NCI-H1105 treated with DMSO at 0.1 percent for 48 hours (cell line): ENCODE results near the gene KRTAP5-7.
"Not testable (repeated sequence)": the region's sequence is repeated elsewhere in the genome, so short reads cannot be mapped to it uniquely, and the experiment has no call there.

Experiments used
- DNase-seq: peaks from one replicate; lab custom pipeline; 2025; lab: John Stamatoyannopoulos, UW

The KRTAP5-7 gene

DNA sequence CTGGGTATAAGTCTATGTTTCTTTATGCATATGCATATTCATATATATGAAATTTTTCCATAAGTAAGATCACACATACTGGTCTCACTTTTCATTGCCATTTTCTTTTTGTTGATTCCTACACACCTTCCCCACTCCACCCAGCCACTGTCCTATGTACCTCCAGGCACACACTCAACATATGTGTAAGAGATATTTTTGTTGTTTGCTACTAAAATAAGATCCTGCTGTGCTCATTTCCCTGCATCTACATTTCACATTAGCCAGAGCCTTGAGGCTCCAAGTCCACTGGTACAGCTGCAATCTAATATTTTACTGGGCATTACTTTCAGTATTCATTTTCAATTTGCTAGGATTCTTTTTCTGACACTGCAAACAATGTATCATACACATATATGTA lies 30.2 kb downstream of the KRTAP5-7 start:
- DNase-seq: no peak

DNA sequence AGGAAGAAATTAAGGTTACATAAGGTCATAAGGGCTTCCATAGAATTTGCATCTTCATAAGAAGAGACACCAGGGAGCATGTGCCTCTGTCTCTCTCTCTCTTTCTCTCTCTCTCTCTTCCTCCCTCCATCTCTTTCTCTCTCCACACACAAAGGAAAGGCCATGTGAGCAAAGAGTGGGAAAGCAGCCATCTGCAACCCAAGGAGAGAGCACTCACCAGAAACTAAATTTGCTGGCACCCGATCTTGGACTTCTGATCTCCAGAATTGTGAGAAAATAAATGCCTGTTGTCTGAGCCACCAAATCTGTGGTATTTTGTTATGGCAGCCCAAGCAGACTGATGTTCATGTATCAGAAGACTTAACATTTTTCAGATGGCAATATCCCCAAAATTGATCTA lies 31.9 kb downstream of the KRTAP5-7 start:
- DNase-seq: no peak

DNA sequence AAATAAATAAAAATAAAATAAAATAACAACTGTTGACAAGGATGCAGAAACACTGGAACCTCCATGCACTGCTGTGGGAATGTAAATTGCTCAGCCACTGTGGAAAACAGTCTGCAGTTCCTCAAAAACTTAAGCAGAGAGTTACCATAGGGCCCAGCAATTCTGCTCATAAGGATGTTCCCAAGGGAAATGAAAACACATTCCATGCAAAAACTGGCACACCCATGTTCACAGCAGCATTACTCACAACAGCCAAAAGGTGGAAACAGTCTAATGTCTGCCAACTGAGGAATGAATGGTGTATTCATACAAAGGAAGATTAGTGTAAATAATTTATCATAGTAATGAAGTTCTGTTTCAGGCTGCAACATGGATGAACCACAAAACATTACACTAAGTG lies 35.1 kb downstream of the KRTAP5-7 start:
- no peak for DNase-seq

DNA sequence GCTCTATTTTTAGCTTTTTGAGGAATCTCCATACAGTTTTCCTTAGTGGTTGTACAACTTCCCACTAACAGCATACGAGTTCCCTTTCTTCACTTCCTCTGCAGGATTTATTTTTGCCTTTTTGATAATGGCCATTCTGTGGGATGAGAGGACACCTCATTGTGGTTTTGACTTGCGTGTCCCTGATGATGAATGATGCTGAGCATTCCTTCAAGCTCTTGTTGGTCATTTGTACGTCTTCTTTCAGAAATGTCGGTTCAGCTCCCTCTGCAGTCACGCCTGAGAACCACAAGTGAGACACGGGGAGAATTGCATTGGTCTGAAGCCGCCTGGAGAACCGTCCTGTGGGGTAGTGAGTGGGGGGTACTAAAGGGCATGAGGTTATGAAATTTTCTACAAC lies 36.3 kb downstream of the KRTAP5-7 start:
- no peak for DNase-seq

DNA sequence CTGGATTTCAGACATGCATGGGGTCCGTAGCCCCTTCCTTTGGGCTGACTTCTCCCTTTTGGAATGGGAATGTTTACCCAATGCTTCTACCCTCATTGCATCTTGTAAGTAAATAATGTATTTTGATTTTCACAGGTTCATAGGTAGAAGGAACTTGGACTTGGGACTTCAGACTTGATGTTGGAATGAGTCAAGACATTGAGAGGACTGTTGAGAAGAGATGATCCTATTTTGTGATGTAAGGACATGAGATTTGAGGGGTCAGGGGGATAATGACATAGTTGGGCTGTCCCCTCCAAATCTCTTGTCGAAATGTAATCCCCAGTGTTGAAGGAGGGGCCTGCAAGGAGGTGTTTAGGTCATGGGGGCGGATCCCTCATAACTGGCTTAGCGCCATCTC lies 37.4 kb downstream of the KRTAP5-7 start:
- no peak for DNase-seq

DNA sequence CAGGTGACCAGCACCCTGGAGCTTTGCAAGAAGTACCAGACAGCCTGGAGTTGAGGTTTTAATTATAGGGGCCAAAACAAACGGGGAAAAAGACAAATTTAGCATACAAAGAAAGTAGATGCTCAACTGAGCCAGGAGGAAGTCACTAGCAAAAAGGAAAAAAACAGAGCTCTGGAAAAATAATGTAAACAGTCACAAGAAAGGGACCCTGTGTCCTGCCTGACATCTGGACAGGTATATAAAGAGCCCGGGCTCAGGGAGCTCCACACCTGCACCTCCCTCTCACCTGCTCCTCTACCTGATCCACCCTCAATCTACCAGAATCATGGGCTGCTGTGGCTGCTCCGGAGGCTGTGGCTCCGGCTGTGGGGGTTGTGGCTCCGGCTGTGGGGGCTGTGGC lies 38.2 kb downstream of the KRTAP5-7 start, which contains the start of gene KRTAP5-10:
Gene KRTAP5-10 (plus strand): TSS at position 301 of the 400 bp plus-strand sequence. CDS start 25 bp downstream, at position 326.
- DNase-seq: no peak

DNA sequence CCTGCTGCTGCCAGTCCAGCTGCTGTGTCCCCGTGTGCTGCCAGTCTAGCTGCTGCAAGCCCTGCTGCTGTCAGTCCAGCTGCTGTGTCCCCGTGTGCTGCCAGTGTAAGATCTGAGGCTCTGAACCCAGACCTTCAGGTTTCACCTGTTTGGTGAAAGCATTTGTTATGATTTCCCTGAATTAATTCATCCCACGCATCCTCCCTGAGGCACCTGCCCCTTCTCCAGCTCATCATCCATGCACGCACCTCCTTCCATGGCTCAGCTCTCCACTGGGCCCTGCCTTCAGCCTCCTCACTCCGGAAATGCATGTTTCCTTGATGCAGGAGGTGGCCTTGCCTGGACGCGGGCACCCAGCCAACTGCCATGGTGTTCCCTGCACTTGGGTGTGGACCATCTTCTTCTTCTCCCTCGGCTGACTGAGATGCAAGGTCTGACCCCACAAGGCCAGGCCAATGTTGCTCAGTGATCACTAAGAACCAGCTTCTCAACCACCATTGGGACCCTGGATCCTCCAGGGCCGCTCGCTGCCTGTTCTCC lies 39.1 kb downstream of the KRTAP5-7 start:
- no peak for DNase-seq

DNA sequence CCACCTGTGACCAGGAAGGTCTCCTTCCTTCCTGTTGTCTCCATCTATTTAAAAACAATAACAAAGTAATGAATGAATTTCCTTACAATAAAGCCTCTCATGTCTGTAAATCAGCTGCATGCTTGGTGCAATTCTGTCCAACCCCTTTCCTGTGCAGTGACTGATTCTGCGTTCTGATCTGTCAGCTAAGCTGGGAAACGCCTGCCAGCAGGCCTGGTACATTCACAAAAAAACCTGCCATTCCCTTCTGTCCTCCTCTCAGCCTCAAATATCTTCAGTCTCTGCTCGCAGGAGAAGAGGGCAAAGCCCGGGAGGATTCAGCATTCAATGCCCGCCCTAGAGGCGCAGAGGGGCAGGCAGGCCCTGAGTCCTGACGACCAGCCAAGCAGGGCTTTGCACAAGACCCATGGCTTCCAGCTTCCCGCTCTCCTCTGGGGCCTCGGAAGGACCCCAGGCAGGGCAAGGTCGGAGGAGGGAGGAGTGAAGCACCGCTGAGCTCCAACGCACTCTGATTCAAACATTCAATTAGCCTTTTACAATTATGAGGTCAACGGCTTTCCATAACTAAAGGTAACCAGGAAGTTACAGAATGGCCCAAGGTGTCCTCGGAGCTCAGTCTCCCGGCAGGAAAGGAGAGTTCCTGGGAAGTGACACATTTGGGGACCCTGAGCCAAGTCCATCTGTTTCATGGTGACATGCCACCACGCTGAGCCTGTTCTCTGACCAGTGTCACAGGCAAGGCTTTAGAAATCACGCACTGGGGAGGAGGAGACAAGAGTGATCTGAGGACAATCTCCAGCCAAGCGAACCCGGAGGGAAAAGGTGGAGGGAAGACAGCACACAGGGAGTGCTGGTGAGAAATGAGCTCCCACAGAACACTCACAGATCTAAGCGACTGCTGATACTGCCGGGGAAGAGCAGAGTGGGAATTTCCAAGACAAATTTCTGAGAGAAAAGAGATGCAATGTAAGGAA lies 39.8 kb downstream of the KRTAP5-7 start:
- not testable (repeated sequence) for DNase-seq

DNA sequence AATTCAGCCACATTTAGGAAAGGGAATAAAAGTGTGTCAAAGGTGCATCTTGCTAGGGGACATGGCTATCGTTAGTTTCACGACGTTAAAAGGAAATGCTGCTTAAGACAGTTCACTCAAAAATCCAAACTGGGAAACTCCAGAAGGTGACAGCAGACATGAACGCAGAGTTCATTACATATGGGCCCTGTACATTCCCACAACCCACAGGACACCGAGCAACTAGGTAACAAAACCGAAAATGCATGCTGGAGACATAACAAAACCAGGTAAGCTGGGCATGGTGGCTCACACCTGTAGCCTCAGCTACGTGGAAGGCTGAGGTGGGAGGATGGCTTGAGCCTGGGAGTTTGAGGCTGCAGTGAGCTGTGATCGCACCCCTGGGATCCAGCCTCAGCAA lies 40.6 kb downstream of the KRTAP5-7 start:
- DNase-seq: not testable (repeated sequence)

DNA sequence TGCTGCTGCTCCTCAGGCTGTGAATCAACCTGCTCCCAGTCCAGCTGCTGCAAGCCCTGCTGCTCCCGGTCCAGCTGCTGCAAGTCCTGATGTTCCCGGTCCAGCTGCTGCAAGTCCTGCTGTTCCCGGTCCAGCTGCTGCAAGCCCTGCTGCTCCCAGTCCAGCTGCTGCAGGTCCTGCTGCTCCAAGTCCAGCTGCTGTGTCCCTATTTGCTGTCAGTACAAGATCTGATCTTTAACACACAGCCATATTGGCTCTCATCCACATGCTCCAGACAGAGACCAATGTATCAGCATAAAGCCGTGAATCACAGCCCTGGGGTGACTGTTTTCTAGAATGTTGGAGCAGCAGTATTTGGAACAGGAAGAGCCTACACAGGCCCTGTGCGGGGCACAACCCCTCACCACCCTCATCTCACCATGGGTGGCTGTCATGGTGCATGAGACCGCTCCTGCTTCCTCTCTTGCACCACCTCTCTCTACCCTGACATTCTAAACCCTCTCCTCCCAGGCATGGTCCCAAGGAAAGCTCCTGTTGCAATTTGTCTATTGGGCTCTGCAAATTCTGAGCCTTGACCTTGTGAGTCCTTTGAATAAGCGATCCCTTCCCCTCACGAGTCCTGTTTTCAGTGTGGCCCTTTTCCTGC lies 41.8 kb downstream of the KRTAP5-7 start:
- no peak for DNase-seq

DNA sequence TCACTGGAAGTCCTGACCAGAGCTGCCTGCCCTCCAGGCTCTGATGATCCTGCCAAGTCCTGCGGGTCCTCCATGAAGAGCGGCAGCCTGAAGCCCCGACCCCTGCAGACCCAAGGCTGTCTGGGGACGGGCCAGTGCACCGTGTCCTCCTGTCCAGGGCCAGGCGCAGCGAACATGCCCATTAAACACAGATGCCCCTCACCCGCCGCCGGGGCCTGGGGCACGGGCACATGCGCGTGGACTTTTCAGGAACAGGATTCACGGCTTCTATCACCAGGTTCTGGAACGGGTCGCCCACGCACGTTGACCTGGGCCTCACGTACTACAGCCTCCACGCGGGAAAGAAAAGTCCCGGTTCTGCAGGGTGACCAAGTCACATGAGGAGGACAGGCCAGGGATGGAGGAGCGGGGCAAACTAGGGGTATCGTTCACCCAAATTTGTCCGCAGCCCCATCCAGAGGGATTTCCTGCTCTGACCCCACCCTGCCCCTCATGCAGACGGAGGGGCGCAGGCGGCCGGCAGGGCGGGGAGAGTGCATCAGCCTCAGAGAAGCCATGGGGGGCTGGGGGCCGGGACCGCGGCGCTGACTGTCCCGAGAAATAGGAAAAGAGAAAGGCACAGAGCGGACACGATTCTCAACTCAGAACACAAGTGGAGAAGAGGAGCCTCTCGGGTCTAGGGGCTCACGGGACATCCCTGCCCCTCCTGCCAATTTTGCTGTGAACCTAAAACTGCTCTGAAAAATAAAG lies 44.2 kb downstream of the KRTAP5-7 start:
- DNase-seq: not testable (repeated sequence)

DNA sequence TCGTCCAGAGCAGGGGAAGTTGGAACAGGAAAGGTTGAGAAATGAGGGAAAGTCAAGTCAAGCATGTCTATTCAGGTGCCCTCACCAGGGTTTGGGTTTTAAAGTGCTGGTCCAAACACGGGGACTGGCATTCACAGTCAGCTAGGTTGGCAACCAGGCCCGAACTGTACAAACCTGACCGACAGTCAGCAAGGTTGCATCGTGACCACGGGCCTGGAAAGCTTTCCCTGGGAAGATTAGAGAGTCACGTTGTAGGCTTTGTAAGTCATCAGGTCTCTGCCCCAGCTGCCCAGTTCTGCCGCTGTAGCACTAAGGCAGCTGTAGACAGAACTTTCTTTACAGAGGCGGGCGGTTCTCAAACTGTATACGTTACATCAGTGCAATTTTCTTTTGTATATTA lies 45.7 kb downstream of the KRTAP5-7 start:
- DNase-seq: no peak

DNA sequence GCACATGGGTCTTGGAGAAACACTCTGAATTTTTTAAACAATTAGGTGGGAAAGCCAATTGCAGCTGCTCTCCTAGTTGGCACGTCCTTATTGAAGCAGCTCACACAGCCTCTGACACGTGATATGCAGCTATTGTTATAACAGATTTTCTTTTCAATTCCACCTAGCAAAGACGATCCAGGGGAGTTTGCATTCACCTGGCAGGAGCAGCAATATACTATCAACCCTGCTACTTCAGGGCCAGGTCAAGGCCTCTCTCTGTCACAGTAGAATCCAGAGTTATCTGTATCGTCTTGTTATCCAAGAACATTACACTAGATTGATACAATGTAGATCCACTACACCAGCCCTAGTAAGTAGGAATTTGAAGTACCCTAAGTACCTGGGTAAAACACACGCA lies 47.4 kb downstream of the KRTAP5-7 start:
- DNase-seq: peak; percentile 3

DNA sequence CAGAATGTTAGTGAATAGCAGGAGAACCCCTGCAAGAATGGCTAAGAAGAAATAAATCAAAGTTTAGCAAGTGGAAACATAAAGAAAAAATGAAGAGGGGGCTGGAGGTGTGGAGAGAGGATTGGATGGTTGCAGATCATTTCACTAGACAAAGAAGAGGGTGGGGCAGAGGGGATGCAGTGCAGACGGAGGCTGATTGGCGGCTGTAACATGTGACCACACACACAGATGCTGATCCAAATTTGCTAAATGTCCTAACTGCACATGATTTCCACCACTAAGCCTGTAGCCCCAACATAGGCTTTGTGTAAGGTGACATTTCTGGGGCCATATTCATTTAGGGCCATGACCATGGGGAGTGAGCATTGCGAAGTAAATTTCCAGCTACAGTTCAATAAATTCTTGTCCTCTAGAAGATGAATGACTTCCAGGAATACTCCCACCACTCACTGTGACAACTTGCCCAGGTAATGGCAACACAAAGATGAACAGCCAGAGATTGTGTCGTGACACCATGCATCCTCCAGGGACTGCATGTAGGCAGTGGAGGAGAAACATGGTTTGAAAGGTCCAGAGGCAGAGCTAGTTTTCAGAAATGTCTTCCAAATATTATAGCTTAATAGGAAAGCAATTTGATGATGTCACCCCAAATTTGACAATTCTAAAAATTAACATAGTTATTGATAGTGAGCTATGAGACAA lies 48.8 kb downstream of the KRTAP5-7 start:
- DNase-seq: no peak

DNA sequence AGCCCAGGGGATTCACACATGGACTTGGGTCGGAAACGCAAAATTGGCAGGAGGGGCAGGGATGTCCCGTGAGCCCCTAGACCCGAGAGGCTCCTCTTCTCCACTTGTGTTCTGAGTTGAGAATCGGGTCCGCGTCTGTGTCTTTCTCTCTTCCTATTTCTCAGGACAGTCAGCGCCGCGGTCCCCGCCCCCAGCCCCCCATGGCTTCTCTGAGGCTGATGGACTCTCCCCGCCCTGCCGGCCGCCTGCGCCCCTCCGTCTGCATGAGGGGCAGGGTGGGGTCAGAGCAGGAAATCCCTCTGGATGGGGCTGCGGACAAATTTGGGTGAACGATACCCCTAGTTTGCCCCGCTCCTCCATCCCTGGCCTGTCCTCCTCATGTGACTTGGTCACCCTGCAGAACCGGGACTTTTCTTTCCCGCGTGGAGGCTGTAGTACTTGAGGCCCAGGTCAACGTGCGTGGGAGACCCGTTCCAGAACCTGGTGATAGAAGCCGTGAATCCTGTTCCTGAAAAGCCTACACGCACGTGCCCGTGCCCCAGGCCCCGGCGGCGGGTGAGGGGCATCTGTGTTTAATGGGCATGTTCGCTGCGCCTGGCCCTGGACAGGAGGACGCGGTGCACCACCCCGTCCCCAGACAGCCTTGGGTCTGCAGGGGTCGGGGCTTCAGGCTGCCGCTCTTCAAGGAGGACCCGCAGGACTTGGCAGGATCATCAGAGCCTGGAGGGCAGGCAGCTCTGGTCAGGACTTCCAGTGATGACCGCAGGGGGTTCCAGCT lies 49.8 kb downstream of the KRTAP5-7 start:
- not testable (repeated sequence) for DNase-seq

DNA sequence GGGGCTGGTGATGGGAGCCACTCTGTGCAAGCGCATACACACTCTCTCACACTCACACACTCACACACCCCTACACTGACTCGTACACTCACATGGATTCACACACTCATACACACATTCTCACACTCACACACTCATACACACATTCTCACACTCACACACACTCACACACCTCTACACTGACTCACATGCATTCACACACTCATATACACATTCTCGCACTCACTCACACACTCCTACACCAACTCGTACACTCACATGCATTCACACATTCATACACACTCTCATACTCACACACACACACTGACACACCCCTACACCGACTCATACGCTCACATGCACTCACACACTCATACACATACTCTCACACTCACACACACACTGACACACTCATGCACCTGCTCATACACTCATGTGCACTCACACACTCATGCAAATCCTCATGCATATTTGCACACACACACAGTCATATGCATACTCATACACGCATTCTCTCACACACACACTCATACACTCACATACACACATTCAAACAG lies 50.5 kb downstream of the KRTAP5-7 start:
- no peak for DNase-seq
